H1 (cell line): ENCODE results near the gene C1D. TPM values are rescaled to one million over a fixed set of nuclear protein-coding genes. Genes with fewer than 3 reads are reported as not detected.

Source experiments
- CTCF ChIA-PET: fragments of 300-600 bp; sonication (Branson Sonifier 250); formaldehyde crosslinking; loops from one replicate; lab custom pipeline; 2021; ENCODE audit not compliant: partially characterized antibody; lab: Charles Lee
- POLR2A ChIA-PET: fragments of 300-600 bp; sonication (Branson Sonifier 250); formaldehyde crosslinking; loops from one replicate; lab custom pipeline; 2021; ENCODE audit warnings: inconsistent platforms; ENCODE audit not compliant: partially characterized antibody; lab: Charles Lee
- DNase-seq, 2 experiments: peaks; one replicate each; pipeline versions ENCODE4 v3.0.0 to v3.0.0-alpha.2; 2010 to 2022; ENCODE audit warnings: low spot score in 2 of 2, low read depth in 1 of 2, mixed read lengths in 1 of 2
- FAIRE-seq: peaks from 2 replicates; lab custom pipeline; 2011; peaks lifted over from hg19 to GRCh38; lab: Jason Lieb, UNC
- H2AFZ ChIP-seq: 2 replicates; pipeline ENCODE4 v1.8.1; 2012; ENCODE audit warnings: low read length, inconsistent platforms
- H2AK5ac ChIP-seq: 2 replicates; pipeline ENCODE4 v1.6.1; 2013; ENCODE audit warnings: low read depth, low read length
- H2BK120ac ChIP-seq: replicated peaks from 2 replicates; pipeline ENCODE3; 2013; ENCODE audit warnings: low read depth, low read length, inconsistent platforms
- H2BK12ac ChIP-seq: 2 replicates; pipeline ENCODE4 v1.6.1; 2013; ENCODE audit warnings: low read depth, low read length
- H2BK15ac ChIP-seq: 2 replicates; pipeline ENCODE4 v1.6.1; 2013; ENCODE audit warnings: low read length
- H2BK20ac ChIP-seq: 2 replicates; pipeline ENCODE4 v1.6.1; 2013; ENCODE audit warnings: low read length
- H2BK5ac ChIP-seq: 2 replicates; pipeline ENCODE4 v1.6.1; 2013; ENCODE audit warnings: low read depth, low read length
- H3K14ac ChIP-seq: 2 replicates; pipeline ENCODE4 v1.6.1; 2013; ENCODE audit warnings: inconsistent platforms; ENCODE audit not compliant: insufficient read length
- H3K18ac ChIP-seq: 2 replicates; pipeline ENCODE4 v1.6.1; 2013; ENCODE audit warnings: low read length; ENCODE audit errors: extremely low read depth
- H3K23ac ChIP-seq: 2 replicates; pipeline ENCODE4 v1.6.1; 2013; ENCODE audit warnings: inconsistent platforms; ENCODE audit not compliant: insufficient read length
- H3K23me2 ChIP-seq: 2 replicates; pipeline ENCODE4 v1.6.1; 2013; ENCODE audit warnings: low read depth, low read length
- H3K27ac ChIP-seq: 2 replicates; pipeline ENCODE4 v1.6.1; 2011; ENCODE audit warnings: low read depth, low read length, inconsistent platforms
- H3K27me3 ChIP-seq, 4 experiments: replicated peaks in 1 of 4; 1 replicate in 1 of 4; 2 replicates in 3 of 4; pipeline versions ENCODE4 v1.6.1 to v1.8.1; 2011 to 2013; ENCODE audit warnings: low read length in 3 of 4, mild to moderate bottlenecking in 3 of 4, inconsistent platforms in 2 of 4, mixed read lengths in 2 of 4, moderate library complexity in 1 of 4; ENCODE audit not compliant: control insufficient read depth in 3 of 4, insufficient read depth in 3 of 4; ENCODE audit errors: extremely low read depth in 1 of 4
- H3K36me3 ChIP-seq, 4 experiments: 2 replicates each; pipeline versions ENCODE4 v1.6.1 to v1.8.1; 2011 to 2013; ENCODE audit warnings: mild to moderate bottlenecking in 4 of 4, low read length in 3 of 4, moderate library complexity in 2 of 4, control low read depth in 1 of 4, inconsistent platforms in 1 of 4; ENCODE audit not compliant: insufficient read depth in 4 of 4, control insufficient read depth in 2 of 4
- H3K4ac ChIP-seq: replicated peaks from 2 replicates; pipeline ENCODE3; 2013; ENCODE audit warnings: low read length, low read depth, mixed read lengths, inconsistent platforms; ENCODE audit not compliant: insufficient read length
- H3K4me1 ChIP-seq, 4 experiments: replicated peaks in 1 of 4; 1 replicate in 1 of 4; 2 replicates in 3 of 4; pipeline versions ENCODE4 v1.6.1 to v1.8.1; 2011 to 2013; ENCODE audit warnings: low read length in 3 of 4, inconsistent platforms in 2 of 4, mixed read lengths in 1 of 4; ENCODE audit not compliant: insufficient read depth in 4 of 4, control insufficient read depth in 3 of 4
- H3K4me2 ChIP-seq, 2 experiments: 2 replicates each; pipeline versions ENCODE4 v1.6.1 to v1.8.1; 2011 to 2013; ENCODE audit warnings: low read depth in 2 of 2, low read length in 2 of 2, control low read depth in 1 of 2, inconsistent platforms in 1 of 2, mild to moderate bottlenecking in 1 of 2; ENCODE audit not compliant: insufficient read depth in 1 of 2
- H3K4me3 ChIP-seq, 4 experiments: fragments of 200-600, 300-600 bp in 1 of 4; sonication (generic), shearing (Covaris generic), sonication (Bioruptor Twin) in 1 of 4; 2 replicates each; pipeline versions ENCODE4 v1.5.1 to v1.8.1; 2011 to 2016; ENCODE audit warnings: low read length in 4 of 4, low read depth in 3 of 4, control low read depth in 2 of 4, inconsistent platforms in 2 of 4, mild to moderate bottlenecking in 2 of 4, mixed read lengths in 1 of 4, moderate library complexity in 1 of 4; ENCODE audit not compliant: insufficient read depth in 2 of 4; ENCODE audit errors: extremely low read depth in 1 of 4
- H3K56ac ChIP-seq: replicated peaks from 2 replicates; pipeline ENCODE3; 2013; ENCODE audit warnings: low read depth, mild to moderate bottlenecking, mixed read lengths, low read length, inconsistent platforms; ENCODE audit not compliant: insufficient read length
- H3K79me1 ChIP-seq: 2 replicates; pipeline ENCODE4 v1.6.1; 2013; ENCODE audit warnings: low read depth, low read length, control low read depth
- H3K79me2 ChIP-seq, 2 experiments: 2 replicates each; pipeline versions ENCODE4 v1.6.1 to v1.8.1; 2012 to 2013; ENCODE audit warnings: low read length in 2 of 2, mild to moderate bottlenecking in 2 of 2, inconsistent platforms in 1 of 2; ENCODE audit not compliant: insufficient read depth in 2 of 2, control insufficient read depth in 1 of 2
- H3K9ac ChIP-seq, 4 experiments: replicated peaks in 1 of 4; 1 replicate in 1 of 4; 2 replicates in 3 of 4; pipeline versions ENCODE4 v1.6.1 to v1.8.1; 2011 to 2013; ENCODE audit warnings: low read depth in 3 of 4, low read length in 3 of 4, control low read depth in 2 of 4, mild to moderate bottlenecking in 2 of 4, moderate library complexity in 2 of 4, inconsistent platforms in 1 of 4; ENCODE audit errors: extremely low read depth in 1 of 4
- H3K9me3 ChIP-seq, 2 experiments: 2 replicates each; pipeline versions ENCODE4 v1.6.1 to v1.8.1; 2012 to 2013; ENCODE audit warnings: mild to moderate bottlenecking in 2 of 2, moderate library complexity in 2 of 2, control low read depth in 1 of 2, inconsistent platforms in 1 of 2, low read depth in 1 of 2, low read length in 1 of 2, mixed read lengths in 1 of 2; ENCODE audit not compliant: insufficient read depth in 2 of 2
- H4K20me1 ChIP-seq, 2 experiments: replicated peaks in 1 of 2; 2 replicates each; pipeline versions ENCODE3 to v1.8.1; 2011 to 2013; ENCODE audit warnings: inconsistent platforms in 2 of 2, low read length in 2 of 2, mild to moderate bottlenecking in 1 of 2; ENCODE audit not compliant: insufficient read depth in 2 of 2, control insufficient read depth in 1 of 2
- H4K5ac ChIP-seq: 2 replicates; pipeline ENCODE4 v1.6.1; 2013; ENCODE audit warnings: low read length, low read depth, mixed read lengths, inconsistent platforms; ENCODE audit not compliant: insufficient read length
- H4K8ac ChIP-seq: 2 replicates; pipeline ENCODE4 v1.8.0; 2013; ENCODE audit warnings: mild to moderate bottlenecking, moderate library complexity, low read length, inconsistent platforms; ENCODE audit not compliant: insufficient read depth; ENCODE audit errors: extremely low read depth
- H4K91ac ChIP-seq: replicated peaks from 2 replicates; pipeline ENCODE3; 2013; ENCODE audit warnings: low read length, mixed read lengths, inconsistent platforms; ENCODE audit not compliant: insufficient read length
- CHD2 ChIP-seq: IDR thresholded peaks from 2 replicates; pipeline ENCODE4 v1.6.1; 2012; ENCODE audit warnings: low read length, improper control_type of control experiment
- JUN ChIP-seq: IDR thresholded peaks from 2 replicates; pipeline ENCODE4 v1.6.1; 2011; ENCODE audit warnings: low read depth, mild to moderate bottlenecking, improper control_type of control experiment, low read length
- PHF8 ChIP-seq: fragments of 200-600 bp; sonication (generic); conservative IDR thresholded peaks from 2 replicates; pipeline ENCODE4 v1.7.1; 2012; ENCODE audit warnings: low read depth, mild to moderate bottlenecking, inconsistent platforms, low read length, moderate library complexity
- RAD21 ChIP-seq, 2 experiments: IDR thresholded peaks in 1 of 2; conservative IDR thresholded peaks in 1 of 2; 2 replicates each; pipeline ENCODE4 v1.6.1; 2011; ENCODE audit warnings: low read depth in 2 of 2, low read length in 2 of 2, improper control_type of control experiment in 1 of 2, inconsistent platforms in 1 of 2, mild to moderate bottlenecking in 1 of 2, moderate library complexity in 1 of 2
- SUZ12 ChIP-seq: fragments of 200-600 bp; sonication (generic); IDR thresholded peaks from 2 replicates; pipeline ENCODE4 v1.6.1; 2012; ENCODE audit warnings: mild to moderate bottlenecking, inconsistent platforms, low read length, moderate library complexity, mixed read lengths
- TAF1 ChIP-seq: IDR thresholded peaks from 2 replicates; pipeline ENCODE4 v1.6.1; 2011; ENCODE audit warnings: mild to moderate bottlenecking, low read depth, low read length
- TBP ChIP-seq: IDR thresholded peaks from 2 replicates; pipeline ENCODE4 v1.6.1; 2011; ENCODE audit warnings: low read depth, low read length, improper control_type of control experiment
- YY1 ChIP-seq: IDR thresholded peaks from 2 replicates; pipeline ENCODE4 v1.6.1; 2011; ENCODE audit warnings: low read depth, mild to moderate bottlenecking, low read length
- WGBS, 2 experiments: shearing (Covaris generic) in 1 of 2; methylation state at CpG; one replicate each; pipeline versions ENCODE4 v1.1.6 to v1.1.7; 2013 to 2015; ENCODE audit warnings: low lambda C conversion rate in 2 of 2, mixed read lengths in 2 of 2, inconsistent platforms in 1 of 2, low coverage in 1 of 2, missing lambda C conversion rate in 1 of 2; ENCODE audit not compliant: insufficient replicate concordance in 2 of 2, insufficient coverage in 1 of 2, insufficient read length in 1 of 2; ENCODE audit errors: extremely low coverage in 1 of 2, missing lambda C conversion rate in 1 of 2; 5-methylcytosine and 5-hydroxymethylcytosine counted together
- long read RNA-seq, 2 experiments: library from RNA in 1 of 2; library from capped mRNA in 1 of 2; stranded (forward); transcript quantifications; one replicate each; pipeline ENCODE4 v2.0.0, GENCODE V29; 2021; ENCODE audit warnings: inconsistent platforms in 1 of 2
- polyA minus RNA-seq, 3 experiments: library from RNA; depleted of rRNA, polyadenylated mRNA; stranded (reverse); fragments of >200 nt; gene quantifications; 1 replicate in 2 of 3; 2 replicates in 1 of 3; pipeline ENCODE4 v1.2.3, GENCODE V29; 2011
- polyA plus RNA-seq, 7 experiments: library from polyadenylated mRNA; depleted of rRNA in 3 of 7; stranded (reverse) in 5 of 7; unstranded in 2 of 7; fragments of >200 nt in 5 of 7; fragments of 200-250 nt in 2 of 7; gene quantifications; 1 replicate in 5 of 7; 2 replicates in 1 of 7; 4 replicates in 1 of 7; pipeline versions ENCODE4 v1.2.1 to v1.2.3, GENCODE V29; 2011 to 2013; ENCODE audit warnings: missing spikeins in 2 of 7, mixed read lengths in 2 of 7
- total RNA-seq: library from RNA; stranded (reverse); fragmentation: NEBNext Ultra II Directional; extraction: Animal tissue kit (Norgen Biotek cat#: 25700); gene quantifications from 2 replicates; pipeline ENCODE4 v1.2.1, GENCODE V29; 2021

The C1D gene
- 20.5 and 24.1 TPM in 2 replicates for total RNA-seq
- 6.0 and 17.5 TPM in 2 replicates for polyA plus RNA-seq (2011; rRNA removed)
- 35.1 TPM for polyA plus RNA-seq (2011; cell fraction: cytosol; rRNA removed)
- polyA plus RNA-seq (2011; cell fraction: nucleus; rRNA removed) = 1.7 TPM
- polyA plus RNA-seq (2012, experiment 1 of 2) = 13.3 to 22.4 TPM (median 16.0 TPM) in 4 replicates
- 12.2 TPM for polyA plus RNA-seq (2012, experiment 2 of 2)
- polyA plus RNA-seq (2013, experiment 1 of 2) = 23.2 TPM
- 23.7 TPM for polyA plus RNA-seq (2013, experiment 2 of 2)
- polyA minus RNA-seq (2011; rRNA and poly(A)+ RNA removed) = 2.6 and 3.4 TPM in 2 replicates
- 4.2 TPM for polyA minus RNA-seq (2011; cell fraction: cytosol; rRNA and poly(A)+ RNA removed)
- 3.5 TPM for polyA minus RNA-seq (2011; cell fraction: nucleus; rRNA and poly(A)+ RNA removed)
- long read RNA-seq, experiment 1, transcript C1D-201 (5 exons, 2,233 nt) = minor isoform, 16 of 75 reads
- long read RNA-seq, experiment 1, transcript C1D-204 (5 exons, 736 nt) = major isoform, 28 of 75 reads
- long read RNA-seq, experiment 1, partial matches to known transcripts = 11 of 75 reads
- long read RNA-seq, experiment 1, other reads (novel, unspliced or antisense) = 19 of 75 reads
- long read RNA-seq, experiment 2, transcript C1D-201 (5 exons, 2,233 nt) = minor isoform, 12 of 67 reads
- long read RNA-seq, experiment 2, transcript C1D-204 (5 exons, 736 nt) = major isoform, 45 of 67 reads
- long read RNA-seq, experiment 2, partial matches to known transcripts = 0 of 67 reads
- long read RNA-seq, experiment 2, other reads (novel, unspliced or antisense) = 10 of 67 reads

GRCh38 chr2:68062680-68063387 lies at the start of gene C1D:
TSS of gene C1D (minus strand) at chr2:68063004. CDS start at chr2:68047310, 15,694 bp downstream.
- no peaks in the 10 kb centered on the region for H3K4me1 ChIP-seq
- no peak within 1 kb of the TSS for H2BK15ac ChIP-seq
- H4K20me1 ChIP-seq = peaks cover 0 to 9% of the 10 kb centered on the region in 2 experiments
- H3K27ac ChIP-seq = peak within 1 kb of the TSS; percentile 91
- H4K5ac ChIP-seq = peak within 1 kb of the TSS; percentile 61
- no peaks in the 10 kb centered on the region for H3K23me2 ChIP-seq
- DNase-seq (peak; percentile 71 to 99), FAIRE-seq (no peak)
- no peak within 1 kb of the TSS for H2BK120ac ChIP-seq
- peak within 1 kb of the TSS; percentile 97; the same call in 1 of the 2 replicates for H4K8ac ChIP-seq
- H3K23ac ChIP-seq = no peak within 1 kb of the TSS
- H3K56ac ChIP-seq = peak within 1 kb of the TSS; percentile 37
- CTCF ChIA-PET = interaction anchor here (0.6 kb wide), 1 partner anchor 656 kb away, joined by 3 read pairs; no protein-coding TSS in a partner anchor
- peak within 1 kb of the TSS; percentile 73 to 99 (median 86) for H3K4me3 ChIP-seq
- no peak within 1 kb of the TSS for H3K4ac ChIP-seq
- H2BK20ac ChIP-seq = no peak within 1 kb of the TSS
- H3K18ac ChIP-seq = no peak within 1 kb of the TSS
- H4K91ac ChIP-seq = no peak within 1 kb of the TSS
- peak within 1 kb of the TSS; percentile 92 to 98 (median 94) for H3K9ac ChIP-seq
- peaks cover 2% of the 10 kb centered on the region; the same call in 1 of the 2 replicates for H3K79me1 ChIP-seq
- H2AK5ac ChIP-seq = no peak within 1 kb of the TSS
- peak within 1 kb of the TSS; percentile 84 to 89 for H3K4me2 ChIP-seq
- POLR2A ChIA-PET = interaction anchor here (1.0 to 2.5 kb wide), 12 partner anchors 10 to 412 kb away, joined by 3 to 15 read pairs (median 4); partner anchors contain the start of genes PNO1 and PPP3R1
- H3K79me2 ChIP-seq = peaks cover 17 to 48% of the 10 kb centered on the region in 2 experiments
- 3% methylated on average over 28 of the region's 34 CpGs; no CpG with 5 or more reads in 1 of the 2 experiments for WGBS, 2 experiments
- peak within 1 kb of the TSS; percentile 29; the same call in 1 of the 2 replicates for H2BK5ac ChIP-seq
- no peak within 1 kb of the TSS for H3K14ac ChIP-seq
- no peaks in the 10 kb centered on the region for H3K9me3 ChIP-seq
- H3K27me3 ChIP-seq = no peaks in the 10 kb centered on the region
- peak within 1 kb of the TSS; percentile 80; the same call in 1 of the 2 replicates for H2BK12ac ChIP-seq
- H3K36me3 ChIP-seq = no peaks in the 10 kb centered on the region
- H2AFZ ChIP-seq = peak within 1 kb of the TSS; percentile 83; the same call in 1 of the 2 replicates
- TF ChIP-seq YY1 (no peak), CHD2 (0 out of 2 replicates have a peak, but pooled peaks have one; percentile 23), SUZ12 (no peak), JUN (no peak), TAF1 (peak; percentile 98), TBP (peak; percentile 92), RAD21 (IDR thresholded peaks at IDR 0.05 in 1 of 2, conservative IDR thresholded peaks at IDR 0.05 in 1 of 2; ENCODE audit: low read depth in 2 of 2, low read length in 2 of 2) (peak in 1 of 2 experiments; percentile 2; a peak in 1 of 4 replicates), PHF8 (peak; percentile 92)
